GM19395 (cell line): ENCODE data around the gene IGSF9B.

Experiments
- ATAC-seq: cut with Tn5 transposase; IDR thresholded peaks from one replicate; pipeline ENCODE4 v1.9.1; 2021; ENCODE audit warnings: mild to moderate bottlenecking, moderate library complexity; ENCODE audit not compliant: unreplicated experiment

The IGSF9B gene

GRCh38 chr11:133922078-133922870 lies 34.5 kb downstream of the IGSF9B start:
- no peak for ATAC-seq

GRCh38 chr11:133921513-133921912 lies 35.3 kb downstream of the IGSF9B start:
- ATAC-seq, result no peak

DNA sequence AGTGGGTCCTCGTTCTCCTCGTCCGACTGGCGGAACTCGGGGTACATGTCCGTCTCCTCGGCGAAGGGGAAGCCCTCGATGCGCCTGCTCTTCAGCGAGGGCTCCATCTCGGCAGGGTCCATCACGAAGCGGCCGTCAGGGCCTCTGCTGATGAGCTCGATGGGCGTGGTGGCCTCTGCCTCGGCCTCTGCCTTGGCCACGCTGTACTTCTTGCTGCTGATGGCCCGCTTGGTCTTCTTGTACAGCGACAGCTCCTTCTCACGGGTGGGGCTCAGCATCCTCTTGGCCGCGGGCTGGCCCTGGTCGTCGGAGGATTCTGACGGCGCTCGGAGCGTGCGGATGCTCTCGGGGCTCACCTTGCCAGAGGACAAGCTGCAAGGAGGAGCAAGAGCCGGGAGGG lies 35.7 kb downstream of the IGSF9B start:
- ATAC-seq, result no peak

GRCh38 chr11:133920109-133920990 lies 36.4 kb downstream of the IGSF9B start:
- ATAC-seq, result no peak

DNA sequence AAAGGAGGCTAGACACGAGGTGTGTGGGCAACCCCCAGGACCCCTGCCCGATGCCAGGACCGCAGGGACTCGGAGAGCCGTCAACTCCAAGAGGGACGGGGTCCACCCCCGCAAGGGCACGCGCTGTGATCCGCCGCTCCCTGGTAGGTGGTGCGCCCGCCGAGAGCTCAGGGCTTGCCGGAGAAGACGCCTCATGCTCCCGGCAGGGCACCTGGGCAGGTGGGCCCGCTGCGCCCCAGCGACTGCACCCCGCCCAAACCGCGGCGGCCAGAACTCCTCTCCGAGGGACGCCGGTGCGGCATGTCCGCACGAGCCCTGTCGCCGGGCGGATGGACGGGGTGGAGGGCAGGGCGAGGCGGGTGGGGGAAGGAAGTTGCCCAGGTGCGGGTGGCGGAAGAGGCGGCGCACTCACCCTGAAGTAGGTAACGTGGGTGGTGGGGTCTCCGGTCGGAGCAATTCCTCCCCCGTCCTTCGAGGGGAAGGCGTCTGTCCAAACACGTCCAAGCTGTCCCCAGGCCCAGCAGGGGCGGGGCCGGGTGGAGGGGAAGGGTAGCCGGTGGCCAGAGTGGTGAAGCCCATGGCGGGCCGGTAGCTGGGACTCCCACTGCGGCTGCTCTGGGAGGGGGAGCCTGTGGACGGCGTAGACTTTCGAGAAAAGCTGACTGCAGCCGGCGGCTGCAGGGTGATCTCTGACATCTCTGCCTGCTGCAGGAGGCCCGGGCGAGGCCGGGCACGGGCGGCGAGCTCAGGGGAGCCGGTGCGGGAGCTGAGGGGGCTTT lies 37.2 kb downstream of the IGSF9B start:
- no peak for ATAC-seq

DNA sequence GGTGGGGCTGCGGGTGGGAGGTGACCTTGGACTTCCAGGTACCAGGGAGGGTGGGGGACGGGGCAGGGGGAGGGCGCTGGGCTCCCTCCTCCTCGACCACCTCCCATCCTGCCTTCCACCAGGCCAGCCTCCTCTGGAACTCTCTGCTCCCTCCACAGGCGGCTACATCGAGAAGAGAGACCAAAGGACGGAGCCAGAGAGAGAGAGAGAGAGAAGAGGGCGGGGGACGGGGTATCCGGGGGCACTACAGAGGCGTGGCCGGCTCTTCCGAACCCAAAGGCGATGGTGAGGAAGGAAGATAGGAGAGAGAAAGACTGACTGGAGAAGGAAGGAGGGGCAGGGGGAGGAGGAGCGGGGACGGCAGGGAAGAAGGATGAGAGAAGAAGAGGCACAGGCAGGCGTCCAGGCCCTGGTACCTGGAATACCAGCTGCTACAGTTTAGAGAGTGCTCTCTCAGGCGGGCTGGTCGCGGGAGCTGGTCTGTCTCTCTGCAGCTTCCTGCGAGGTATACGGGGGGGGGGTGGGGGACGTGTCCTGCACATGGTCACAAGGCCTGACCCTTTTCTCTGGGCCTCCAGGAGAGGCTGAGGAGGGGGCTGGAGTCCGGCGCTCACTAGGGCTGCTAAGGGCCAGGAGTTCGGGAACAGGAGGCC lies 38.0 kb downstream of the IGSF9B start:
- no peak for ATAC-seq

GRCh38 chr11:133917921-133918607 lies 38.7 kb downstream of the IGSF9B start:
- ATAC-seq, result no peak

- no peak for ATAC-seq
These were observed 39.9 kb downstream of the IGSF9B start for GRCh38 chr11:133916784-133917440.

DNA sequence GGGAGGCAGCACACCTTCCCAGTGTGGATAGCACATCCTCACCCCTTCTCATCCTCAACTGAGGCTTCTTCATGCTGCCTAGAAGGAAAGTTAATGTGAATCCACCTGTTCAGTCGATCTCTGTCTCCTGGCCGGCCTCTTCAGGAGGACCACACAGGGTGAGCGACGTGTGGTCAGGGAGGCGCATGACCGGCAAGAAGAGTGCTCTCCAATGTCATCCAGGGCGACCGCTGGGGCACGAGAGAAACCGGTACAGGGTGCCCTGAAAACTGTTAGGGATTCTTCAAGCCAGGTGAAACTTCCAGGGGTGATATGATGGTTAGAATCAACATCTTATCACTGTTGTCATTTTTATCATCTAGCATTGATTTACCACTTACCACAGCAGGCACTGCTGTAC lies 43.0 kb downstream of the IGSF9B start:
- no peak for ATAC-seq

GRCh38 chr11:133911171-133911570 lies 45.6 kb downstream of the IGSF9B start:
- ATAC-seq, result peak; percentile 76

- no peak for ATAC-seq
These were observed 46.7 kb downstream of the IGSF9B start for GRCh38 chr11:133910101-133910500.

DNA sequence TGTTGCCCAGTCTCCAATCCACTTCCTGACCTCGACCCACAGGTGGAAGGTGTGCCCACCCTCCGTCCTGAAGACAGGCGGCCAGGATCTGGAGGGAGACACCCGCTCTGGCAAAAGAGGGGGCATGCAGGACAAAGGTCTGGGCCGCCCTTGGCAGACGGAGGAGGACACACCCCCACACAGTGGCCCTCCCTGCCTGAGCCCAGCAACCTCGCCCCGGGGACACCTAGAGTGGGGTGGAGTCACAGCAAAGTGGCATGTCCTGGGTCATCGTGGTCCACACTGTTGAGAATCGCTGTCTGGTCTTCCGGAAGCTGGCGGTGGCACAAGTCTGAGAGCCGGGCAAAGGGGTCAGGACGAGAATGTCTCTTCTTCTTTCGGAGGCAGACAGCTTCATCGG lies 47.9 kb downstream of the IGSF9B start:
- ATAC-seq, result no peak

- ATAC-seq, result no peak
These were observed 48.9 kb downstream of the IGSF9B start for GRCh38 chr11:133907841-133908241.

DNA sequence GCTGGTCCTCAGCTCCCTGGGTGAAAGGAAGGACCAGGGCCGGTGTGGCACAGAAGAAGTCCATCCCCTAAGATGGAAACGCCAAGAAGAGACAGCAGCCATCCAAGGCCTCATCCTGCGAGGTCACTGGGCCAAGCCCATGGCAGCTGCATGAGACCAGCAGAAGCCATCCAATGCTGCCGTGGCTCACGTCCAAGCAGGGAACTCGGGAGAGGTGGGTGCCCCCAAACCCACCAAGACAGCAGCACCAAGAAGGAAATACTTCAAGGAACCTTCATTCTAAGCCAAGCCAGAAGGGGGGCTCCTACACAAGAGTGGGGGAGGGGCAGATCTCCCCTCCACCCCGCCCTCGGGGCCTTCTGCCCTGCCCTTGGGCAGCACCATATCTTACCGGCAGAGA lies 49.6 kb downstream of the IGSF9B start:
- no peak for ATAC-seq

- no peak for ATAC-seq
These were observed 50.0 kb downstream of the IGSF9B start for GRCh38 chr11:133906746-133907145.

GRCh38 chr11:133906241-133906640 lies 50.5 kb downstream of the IGSF9B start:
- no peak for ATAC-seq

- no peak for ATAC-seq
These were observed 51.1 kb downstream of the IGSF9B start for GRCh38 chr11:133905677-133906156.

DNA sequence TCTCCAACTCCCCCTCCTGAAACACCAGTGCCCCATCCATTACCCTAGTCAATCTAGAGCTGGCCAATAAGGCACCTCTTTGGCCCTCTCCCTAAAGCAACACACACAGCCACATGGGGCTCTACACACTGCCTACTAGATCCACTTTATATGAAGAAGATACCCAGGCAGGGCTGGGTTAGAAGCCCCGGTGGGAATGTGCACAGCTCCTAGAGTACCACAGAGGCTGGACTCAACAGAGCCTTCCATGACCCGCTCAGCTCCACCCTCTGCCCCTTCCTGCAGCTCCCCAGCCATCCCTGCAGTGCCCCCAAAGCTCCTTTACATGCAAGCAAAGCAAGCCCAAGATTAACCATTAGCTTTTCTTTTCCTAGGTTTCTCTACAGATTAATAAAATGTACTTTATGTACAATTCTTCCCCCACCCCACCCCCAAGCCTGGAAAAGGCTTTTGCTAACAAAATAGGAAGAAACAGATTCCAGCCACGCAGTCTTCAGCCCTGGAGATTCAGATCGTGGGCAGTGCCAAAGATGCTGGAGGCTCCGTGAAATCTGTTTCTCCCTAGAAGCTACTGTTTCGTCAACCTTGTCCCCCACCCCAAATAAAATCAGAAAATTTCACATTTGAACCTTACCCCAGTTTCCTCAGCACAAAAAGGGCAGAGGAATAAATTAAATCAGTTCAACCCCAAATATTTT lies 51.8 kb downstream of the IGSF9B start:
- ATAC-seq, result no peak
